GM12874 (cell line): ENCODE measurements around the gene LAMB1.

Source experiments
- CTCF ChIP-seq: IDR thresholded peaks from 2 replicates; pipeline ENCODE4 v1.5.1; 2011; ENCODE audit warnings: low read depth, mild to moderate bottlenecking, control low read depth, low read length, moderate library complexity; ENCODE audit not compliant: insufficient read depth

The LAMB1 gene

DNA sequence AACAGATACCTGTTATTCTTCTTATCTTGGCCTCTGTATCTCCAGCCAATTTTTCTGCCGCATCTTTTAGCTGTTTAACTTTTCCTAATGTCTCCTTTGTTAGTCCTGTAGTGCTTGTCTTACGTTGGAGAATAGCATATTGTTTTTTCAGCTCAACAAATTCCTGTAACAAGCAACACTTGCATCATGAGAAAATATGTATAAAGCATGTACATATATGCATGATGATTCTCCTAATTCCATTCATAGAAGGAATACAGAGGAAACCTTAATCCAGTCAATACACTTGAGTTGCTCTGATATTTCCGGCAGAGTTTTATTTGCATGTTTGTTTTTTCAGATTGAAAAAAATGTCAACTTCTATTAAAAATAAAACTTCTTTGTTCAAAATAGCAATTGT, 26.1 kb upstream of the LAMB1 start:
- no peak for TF ChIP-seq CTCF

- TF ChIP-seq CTCF, result no peak
Observed at GRCh38 chr7:108028111-108028510, 25.1 kb upstream of the LAMB1 start.

DNA sequence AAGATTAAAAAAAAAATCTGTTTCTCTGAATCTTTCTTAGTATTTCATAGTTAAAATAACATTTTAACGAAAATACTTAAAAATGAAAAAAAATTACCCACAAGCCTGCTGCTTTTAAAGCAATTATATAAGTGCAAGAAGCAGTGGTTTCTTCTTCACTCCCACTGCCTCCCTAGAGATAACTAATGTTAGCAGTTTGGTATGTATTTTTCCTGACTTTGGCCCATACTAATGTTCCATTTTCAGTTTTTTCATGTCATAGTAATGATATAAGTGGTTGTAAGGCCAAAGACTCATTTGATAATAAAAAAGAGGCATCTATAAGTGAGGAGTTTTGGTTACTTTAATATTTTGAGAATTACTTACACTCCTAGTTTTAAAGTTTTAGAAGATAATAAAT, 24.3 kb upstream of the LAMB1 start:
- no peak for TF ChIP-seq CTCF

- TF ChIP-seq CTCF, result no peak
Observed at GRCh38 chr7:108026647-108027046, 23.7 kb upstream of the LAMB1 start.

DNA sequence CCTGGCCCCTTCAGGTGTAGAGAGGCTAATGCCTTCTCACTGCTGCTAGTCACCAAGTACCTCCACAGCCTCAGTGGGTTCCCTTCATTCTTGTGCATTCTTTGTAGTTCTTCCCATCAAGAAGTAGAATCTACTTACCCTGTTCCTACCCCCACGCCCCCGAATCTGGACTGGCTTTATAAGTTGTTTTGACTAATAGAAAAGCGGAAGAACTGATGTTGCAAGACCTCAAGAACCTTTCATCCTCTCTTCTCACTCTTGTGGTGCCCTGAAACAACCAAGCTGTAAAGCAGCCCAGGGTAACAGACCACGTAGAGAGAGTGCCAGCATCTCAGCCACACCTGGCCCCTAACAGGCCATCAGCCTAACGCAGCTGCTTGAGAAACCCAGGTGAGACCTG, 23.2 kb upstream of the LAMB1 start:
- no peak for TF ChIP-seq CTCF

DNA sequence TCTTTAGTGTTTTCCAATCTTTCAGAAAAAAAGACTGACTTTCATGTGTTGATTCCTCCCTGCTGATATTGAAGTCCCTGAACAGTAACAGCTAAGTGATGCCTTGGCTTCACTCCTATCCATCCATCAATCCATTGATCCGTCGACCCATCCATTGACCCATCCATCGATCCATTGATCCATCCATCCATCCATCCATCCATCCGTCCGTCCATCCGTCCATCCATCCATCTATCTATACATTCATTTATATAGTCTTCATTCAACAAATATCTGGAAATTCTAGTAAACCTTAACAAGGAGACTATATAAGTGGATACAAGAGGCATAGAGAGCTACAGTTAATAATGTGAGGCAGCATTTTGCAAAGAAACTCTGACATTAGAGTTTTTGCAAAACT, 21.6 kb upstream of the LAMB1 start:
- TF ChIP-seq CTCF, result no peak

- TF ChIP-seq CTCF, result no peak
Observed at GRCh38 chr7:108020585-108020984, 17.6 kb upstream of the LAMB1 start.

- no peak for TF ChIP-seq CTCF
Observed at GRCh38 chr7:108018668-108019067, 15.7 kb upstream of the LAMB1 start.
